Activated T-helper 2 cell treated with anti-CD3 and anti-CD28 coated beads, Interferon-gamma antibody, Interleukin-2, Interleukin-4, amounts not matched to agents 10 μg/mL and 5 μg/mL and 100 μg/mL, durations not matched to agents 14 hours and 24 hours and 36 hours (primary cell): Measurements from ENCODE around the gene QPRT. TPM values are rescaled to one million over a fixed set of nuclear protein-coding genes. Genes with fewer than 3 reads are reported as not detected.
A peak's percentile ranks its signal among the peaks of the same experiment; 100 is the strongest.
"Not testable (repeated sequence)": the region's sequence is repeated elsewhere in the genome, so short reads cannot be mapped to it uniquely, and the experiment has no call there.

ENCODE experiments used
- DNase-seq: peaks from one replicate; pipeline ENCODE4 v3.0.0; 2021; ENCODE audit warnings: low spot score
- H3K27ac Mint-ChIP-seq: one replicate; pipeline ENCODE4 v1.8.0; 2021; ENCODE audit warnings: mixed read lengths
- H3K27me3 Mint-ChIP-seq: one replicate; pipeline ENCODE4 v1.8.0; 2021; ENCODE audit warnings: low read depth, mixed read lengths
- H3K36me3 Mint-ChIP-seq: one replicate; pipeline ENCODE4 v1.8.0; 2021; ENCODE audit warnings: low read depth, mixed read lengths
- H3K4me1 Mint-ChIP-seq: one replicate; pipeline ENCODE4 v1.8.0; 2021; ENCODE audit warnings: low read depth, mixed read lengths
- H3K4me3 Mint-ChIP-seq: one replicate; pipeline ENCODE4 v1.8.0; 2021; ENCODE audit warnings: low read depth, mild to moderate bottlenecking, moderate library complexity, mixed read lengths
- H3K9me3 Mint-ChIP-seq: one replicate; pipeline ENCODE4 v1.8.0; 2021; ENCODE audit warnings: mixed read lengths
- intact Hi-C: fragments of 100-400 bp; cut with micrococcal nuclease; formaldehyde crosslinking; loops from one replicate; pipeline ENCODE4 v1.15.1; 2023
- total RNA-seq: library from RNA; stranded (reverse); gene quantifications from 2 replicates; pipeline ENCODE4 v1.2.3, GENCODE V29; 2022

QPRT gene
- total RNA-seq, 1 donor from 2014 or later, result 24.1 TPM

GRCh38 chr16:29664091-29664921, 14.7 kb upstream of the QPRT start:
- peak overlapping the region; percentile 94 for H3K4me3 Mint-ChIP-seq
- intact Hi-C loops, result loop anchor here (2.0 to 5.0 kb wide), 4 partner anchors 14 to 70 kb away; partner anchors contain the start of gene QPRT
- H3K27ac Mint-ChIP-seq, result peak overlapping the region; percentile 93
- H3K27me3 Mint-ChIP-seq, result no peaks in the 10 kb centered on the region
- no peaks in the 10 kb centered on the region for H3K9me3 Mint-ChIP-seq
- peaks cover 40% of the 10 kb centered on the region for H3K4me1 Mint-ChIP-seq
- DNase-seq, result peak; percentile 28
- H3K36me3 Mint-ChIP-seq, result peaks cover 55% of the 10 kb centered on the region

- Mint-ChIP-seq H3K36me3 (peaks cover 64% of the 10 kb centered on the region), H3K4me1 (peaks cover 40% of the 10 kb centered on the region), H3K27ac (peak overlapping the region; percentile 93), H3K9me3 (no peaks in the 10 kb centered on the region), H3K27me3 (no peaks in the 10 kb centered on the region), H3K4me3 (peak overlapping the region; percentile 94)
- no peak for DNase-seq
- intact Hi-C loops, result loop anchor here (2.0 kb wide), 2 partner anchors 13 to 71 kb away; partner anchors contain the start of gene QPRT
Observed at GRCh38 chr16:29665294-29666077, 13.5 kb upstream of the QPRT start.

GRCh38 chr16:29667322-29667610, 11.7 kb upstream of the QPRT start:
- H3K27me3 Mint-ChIP-seq, intact Hi-C loops, H3K9me3 Mint-ChIP-seq, DNase-seq: not testable (repeated sequence)
- Mint-ChIP-seq H3K4me3 (peak overlapping the region; percentile 94), H3K4me1 (peaks cover 30% of the 10 kb centered on the region), H3K36me3 (peaks cover 77% of the 10 kb centered on the region), H3K27ac (peak overlapping the region; percentile 93)

- Mint-ChIP-seq H3K4me1 (peaks cover 27% of the 10 kb centered on the region), H3K4me3 (no peak overlapping the region), H3K27ac (peak overlapping the region; percentile 38), H3K27me3 (no peaks in the 10 kb centered on the region), H3K36me3 (peaks cover 81% of the 10 kb centered on the region), H3K9me3 (no peaks in the 10 kb centered on the region)
- intact Hi-C loops, result no loop called here
- no peak for DNase-seq
Observed at GRCh38 chr16:29667755-29668154, 11.2 kb upstream of the QPRT start.

- H3K36me3 Mint-ChIP-seq, result peaks cover 82% of the 10 kb centered on the region
- intact Hi-C loops, result no loop called here
Observed at GRCh38 chr16:29668267-29668666, 10.7 kb upstream of the QPRT start.

GRCh38 chr16:29673501-29673900, 5.5 kb upstream of the QPRT start:
- Mint-ChIP-seq H3K4me3 (no peak overlapping the region), H3K4me1 (peaks cover 17% of the 10 kb centered on the region), H3K36me3 (peaks cover 48% of the 10 kb centered on the region), H3K9me3 (no peaks in the 10 kb centered on the region), H3K27ac (peak overlapping the region; percentile 52), H3K27me3 (no peaks in the 10 kb centered on the region)
- intact Hi-C loops, result no loop called here
- no peak for DNase-seq

More at GRCh38 chr16:29668267-29668666, 10.7 kb upstream of the QPRT start:
- H3K27ac Mint-ChIP-seq, result no peak overlapping the region
- no peaks in the 10 kb centered on the region for H3K9me3 Mint-ChIP-seq
- H3K4me3 Mint-ChIP-seq, result no peak overlapping the region
- peaks cover 27% of the 10 kb centered on the region for H3K4me1 Mint-ChIP-seq
- H3K27me3 Mint-ChIP-seq, result no peaks in the 10 kb centered on the region
- DNase-seq, result no peak

- Mint-ChIP-seq H3K4me3 (no peak overlapping the region), H3K36me3 (peaks cover 45% of the 10 kb centered on the region), H3K4me1 (peaks cover 17% of the 10 kb centered on the region), H3K9me3 (no peaks in the 10 kb centered on the region), H3K27ac (peak overlapping the region; percentile 50), H3K27me3 (no peaks in the 10 kb centered on the region)
- intact Hi-C loops, result no loop called here
- DNase-seq, result no peak
Observed at GRCh38 chr16:29674188-29674587, 4.8 kb upstream of the QPRT start.

- Mint-ChIP-seq H3K9me3 (no peaks in the 10 kb centered on the region), H3K4me1 (peaks cover 23% of the 10 kb centered on the region), H3K27ac (peak overlapping the region; percentile 71), H3K27me3 (no peaks in the 10 kb centered on the region), H3K36me3 (peaks cover 33% of the 10 kb centered on the region), H3K4me3 (no peak overlapping the region)
- DNase-seq, result no peak
- intact Hi-C loops, result no loop called here
Observed at GRCh38 chr16:29675811-29676643, 3.0 kb upstream of the QPRT start.

GRCh38 chr16:29676989-29677785, 1.8 kb upstream of the QPRT start:
- H3K4me3 Mint-ChIP-seq, result no peak overlapping the region

GRCh38 chr16:29680180-29680598, 1.2 kb downstream of the QPRT start:
- intact Hi-C loops, result no loop called here
- DNase-seq, result no peak
- peaks cover 21% of the 10 kb centered on the region for H3K36me3 Mint-ChIP-seq
- peak overlapping the region; percentile 73 for H3K4me3 Mint-ChIP-seq
- H3K27ac Mint-ChIP-seq, result peak overlapping the region; percentile 88
- no peaks in the 10 kb centered on the region for H3K27me3 Mint-ChIP-seq
- peaks cover 13% of the 10 kb centered on the region for H3K4me1 Mint-ChIP-seq
- no peaks in the 10 kb centered on the region for H3K9me3 Mint-ChIP-seq

More at GRCh38 chr16:29676989-29677785, 1.8 kb upstream of the QPRT start:
- H3K4me1 Mint-ChIP-seq, result peaks cover 18% of the 10 kb centered on the region
- no peaks in the 10 kb centered on the region for H3K9me3 Mint-ChIP-seq
- H3K27me3 Mint-ChIP-seq, result no peaks in the 10 kb centered on the region
- no peak for DNase-seq
- H3K27ac Mint-ChIP-seq, result peak overlapping the region; percentile 22
- intact Hi-C loops, result no loop called here
- H3K36me3 Mint-ChIP-seq, result peaks cover 29% of the 10 kb centered on the region

- intact Hi-C loops, result no loop called here
- Mint-ChIP-seq H3K4me1 (peaks cover 21% of the 10 kb centered on the region), H3K4me3 (no peak overlapping the region), H3K27ac (peak overlapping the region; percentile 21), H3K36me3 (peaks cover 28% of the 10 kb centered on the region), H3K27me3 (no peaks in the 10 kb centered on the region), H3K9me3 (no peaks in the 10 kb centered on the region)
- DNase-seq, result no peak
Observed at GRCh38 chr16:29683543-29684090, 4.6 kb downstream of the QPRT start.
